GM12878 (cell line): ENCODE data around the gene SPRED2. TPM values are rescaled to one million over a fixed set of nuclear protein-coding genes. Genes with fewer than 3 reads are reported as not detected.

Experiments
- E4F1 ChIP-seq: fragments of 450-650 bp; IDR thresholded peaks from 2 replicates; pipeline ENCODE4 v1.6.1; 2018; ENCODE audit warnings: borderline replicate concordance, mild to moderate bottlenecking; ENCODE audit not compliant: partially characterized antibody
- ETV6 ChIP-seq, 2 experiments: fragments of 450-650 bp in 1 of 2; IDR thresholded peaks in 1 of 2; conservative IDR thresholded peaks in 1 of 2; 2 replicates each; pipeline ENCODE4 v1.6.1; 2014; ENCODE audit warnings: antibody characterized with exemption in 1 of 2, borderline replicate concordance in 1 of 2, low read depth in 1 of 2, mild to moderate bottlenecking in 1 of 2, moderate library complexity in 1 of 2
- KAT2A ChIP-seq: conservative IDR thresholded peaks from 2 replicates; pipeline ENCODE4 v1.6.1; 2011; ENCODE audit warnings: low read depth, low read length; ENCODE audit not compliant: control insufficient read depth
- NKRF ChIP-seq: fragments of 450-650 bp; conservative IDR thresholded peaks from 2 replicates; pipeline ENCODE4 v1.6.1; 2017; ENCODE audit warnings: mild to moderate bottlenecking, moderate library complexity
- SPI1 ChIP-seq: IDR thresholded peaks from 2 replicates; pipeline ENCODE4 v1.6.1; 2011; ENCODE audit warnings: low read depth, mild to moderate bottlenecking, low read length, moderate library complexity, borderline replicate concordance; ENCODE audit not compliant: insufficient read depth
- SUPT20H ChIP-seq: IDR thresholded peaks from 2 replicates; pipeline ENCODE4 v1.6.1; 2011; ENCODE audit warnings: low read depth, mild to moderate bottlenecking, low read length, moderate library complexity, borderline replicate concordance; ENCODE audit not compliant: control insufficient read depth
- TCF12 ChIP-seq: IDR thresholded peaks from 2 replicates; pipeline ENCODE4 v1.6.1; 2011; ENCODE audit warnings: low read depth, mild to moderate bottlenecking, low read length
- polyA plus RNA-seq, 11 experiments: library from polyadenylated mRNA; depleted of rRNA in 4 of 11; unstranded in 6 of 11; stranded (reverse) in 5 of 11; fragments of >200 nt; fragmentation: Nextera tagmentation in 4 of 11; fragmentation: Illumina TruSeq in 1 of 11; extraction: Ambion mirVana in 4 of 11; extraction: Trizol in 1 of 11; gene quantifications; 1 replicate in 1 of 11; 2 replicates in 10 of 11; pipeline versions ENCODE4 v1.2.1 to v1.2.3, GENCODE V29; 2011 to 2016; ENCODE audit warnings: inconsistent platforms in 2 of 11, missing spikeins in 2 of 11, low read depth in 1 of 11
- total RNA-seq, 4 experiments: library from RNA; depleted of rRNA in 3 of 4; stranded (reverse); fragments of >200 nt in 3 of 4; fragmentation: Illumina TruSeq in 1 of 4; extraction: Trizol in 1 of 4; gene quantifications; 2 replicates each; pipeline versions ENCODE4 v1.2.1 to v1.2.3, GENCODE V29; 2013 to 2021

SPRED2 gene
- total and polyA plus RNA-seq, 10 of the 15 experiments (the other 5 are each of a cell fraction or from before 2014, with no cell fraction given): 3.0 to 23.9 (median 9.7) TPM

- TF ChIP-seq E4F1 (peak; percentile 86), ETV6 (conservative IDR thresholded peaks at IDR 0.05 in 1 of 2, IDR thresholded peaks at IDR 0.05 in 1 of 2; ENCODE audit: borderline replicate concordance in 1 of 2, low read depth in 1 of 2) (peak in 1 of 2 experiments; percentile 3; a peak in 1 of 4 replicates), TCF12 (no peak), SPI1 (peak; percentile 59; the same call in 1 of the 2 replicates), SUPT20H (no peak), NKRF (0 out of 2 replicates have a peak, but pooled peaks have one; percentile 21), KAT2A (no peak)
These were observed 75.1 kb downstream of the SPRED2 start (continued) for GRCh38 chr2:65357095-65357958.
